B cell (primary cell): ENCODE measurements around the gene MBD3L5. TPM values are rescaled to one million over a fixed set of nuclear protein-coding genes. Genes with fewer than 3 reads are reported as not detected.

ENCODE experiments used
- ATAC-seq: fragments of 200-7000 bp; cut with Tn5 transposase; one replicate; pipeline ENCODE4 v1.10.0; 2021; ENCODE audit warnings: low read depth, mild to moderate bottlenecking, moderate number of reproducible peaks, moderate library complexity
- CTCF ChIA-PET: fragments of 350-600 bp; sonication (Branson Sonifier 250); formaldehyde crosslinking; loops from one replicate; lab custom pipeline; 2021; ENCODE audit warnings: antibody characterized with exemption, inconsistent platforms; lab: Charles Lee
- POLR2A ChIA-PET: fragments of 350-600 bp; sonication (Branson Sonifier 250); formaldehyde crosslinking; loops from one replicate; lab custom pipeline; 2021; ENCODE audit warnings: antibody characterized with exemption; lab: Charles Lee
- DNase-seq: peaks from one replicate; pipeline ENCODE4 v3.0.0; 2013
- H2AFZ ChIP-seq: 2 replicates; pipeline ENCODE4 v1.6.1; 2012; ENCODE audit warnings: mild to moderate bottlenecking, low read depth, low read length; ENCODE audit not compliant: insufficient read depth, poor library complexity, severe bottlenecking
- H3K27ac ChIP-seq, 2 donors: 1 replicate in 1 of 2; 2 replicates in 1 of 2; pipeline ENCODE4 v1.5.1; 2012 to 2013; ENCODE audit warnings: low read length in 2 of 2, mild to moderate bottlenecking in 2 of 2, moderate library complexity in 1 of 2
- H3K27me3 ChIP-seq, 4 experiments: fragments of 200-600 bp in 1 of 4; sonication (generic) in 1 of 4; replicated peaks in 1 of 4; 1 replicate in 2 of 4; 2 replicates in 2 of 4; pipeline versions ENCODE4 v1.6.1 to v1.7.0; 2013 to 2016; ENCODE audit warnings: low read length in 3 of 4, mild to moderate bottlenecking in 2 of 4, mixed read lengths in 1 of 4, moderate library complexity in 1 of 4; ENCODE audit not compliant: insufficient read depth in 4 of 4, control insufficient read depth in 3 of 4; ENCODE audit errors: control extremely low read depth in 1 of 4
- H3K36me3 ChIP-seq, 2 experiments: replicated peaks in 1 of 2; 1 replicate in 1 of 2; 2 replicates in 1 of 2; pipeline versions ENCODE4 v1.6.1 to v1.7.1; 2013; ENCODE audit warnings: low read length in 1 of 2; ENCODE audit not compliant: insufficient read depth in 2 of 2, control insufficient read depth in 1 of 2; ENCODE audit errors: control extremely low read depth in 1 of 2, extremely low read depth in 1 of 2
- H3K4me1 ChIP-seq, 2 donors: fragments of 200-600 bp in 1 of 2; sonication (generic) in 1 of 2; 1 replicate in 1 of 2; 2 replicates in 1 of 2; pipeline versions ENCODE4 v1.5.1 to v1.6.1; 2013 to 2017; ENCODE audit warnings: low read length in 2 of 2; ENCODE audit not compliant: control insufficient read depth in 2 of 2, insufficient read depth in 2 of 2
- H3K4me2 ChIP-seq: replicated peaks from 2 replicates; pipeline ENCODE3; 2012; ENCODE audit warnings: mild to moderate bottlenecking, low read depth, low read length; ENCODE audit not compliant: poor library complexity, severe bottlenecking
- H3K4me3 ChIP-seq, 5 experiments: fragments of 200-600 bp in 1 of 5; sonication (generic) in 1 of 5; 1 replicate in 3 of 5; 2 replicates in 2 of 5; pipeline versions ENCODE4 v1.5.1 to v1.7.0; 2011 to 2016; ENCODE audit warnings: low read length in 4 of 5, mild to moderate bottlenecking in 4 of 5, low read depth in 2 of 5, control low read depth in 1 of 5, moderate library complexity in 1 of 5; ENCODE audit not compliant: insufficient read depth in 1 of 5; ENCODE audit errors: control extremely low read depth in 1 of 5, extremely low read depth in 1 of 5
- H3K79me2 ChIP-seq: fragments of 200-600 bp; sonication (generic); one replicate; pipeline ENCODE4 v1.6.0; 2016; ENCODE audit warnings: low read length; ENCODE audit not compliant: control insufficient read depth, insufficient read depth
- H3K9ac ChIP-seq: fragments of 200-600 bp; sonication (generic); 2 replicates; pipeline ENCODE4 v1.6.1; 2017; ENCODE audit warnings: mild to moderate bottlenecking, low read length, moderate library complexity
- H3K9me3 ChIP-seq, 3 donors: one replicate each; pipeline versions ENCODE4 v1.6.1 to v1.7.1; 2013; ENCODE audit warnings: low read length in 2 of 3; ENCODE audit not compliant: control insufficient read depth in 2 of 3, insufficient read depth in 1 of 3; ENCODE audit errors: control extremely low read depth in 1 of 3
- H4K20me1 ChIP-seq: 2 replicates; pipeline ENCODE4 v1.6.0; 2012; ENCODE audit warnings: mild to moderate bottlenecking, low read length; ENCODE audit not compliant: insufficient read depth, control insufficient read depth, poor library complexity, severe bottlenecking
- H3K27ac Mint-ChIP-seq: one replicate; pipeline ENCODE4 v1.8.0; 2021; ENCODE audit warnings: mixed read lengths
- H3K27me3 Mint-ChIP-seq: one replicate; pipeline ENCODE4 v1.8.0; 2021; ENCODE audit warnings: mixed read lengths
- H3K4me1 Mint-ChIP-seq: one replicate; pipeline ENCODE4 v1.8.0; 2021; ENCODE audit warnings: mixed read lengths
- H3K4me3 Mint-ChIP-seq: one replicate; pipeline ENCODE4 v1.8.0; 2021; ENCODE audit warnings: mixed read lengths
- H3K9me3 Mint-ChIP-seq: one replicate; pipeline ENCODE4 v1.8.0; 2022; ENCODE audit warnings: mixed read lengths; ENCODE audit not compliant: insufficient read depth
- CTCF ChIP-seq: fragments of 200-600 bp; IDR thresholded peaks from one replicate; pipeline ENCODE4 v1.8.0; 2022; ENCODE audit warnings: antibody characterized with exemption, mild to moderate bottlenecking
- EZH2 ChIP-seq: IDR thresholded peaks from 2 replicates; pipeline ENCODE4 v1.6.1; 2012; ENCODE audit warnings: borderline replicate concordance, low read depth, mild to moderate bottlenecking, moderate library complexity, low read length; ENCODE audit not compliant: insufficient read depth, poor library complexity, severe bottlenecking
- whole genome bisulfite sequencing: methylation state at CpG from one replicate; pipeline ENCODE4 v1.1.5; 2013; ENCODE audit warnings: missing lambda C conversion rate; ENCODE audit not compliant: insufficient coverage; 5-methylcytosine and 5-hydroxymethylcytosine counted together
- intact Hi-C: fragments of 100-400 bp; cut with micrococcal nuclease; formaldehyde crosslinking; loops from one replicate; pipeline ENCODE4 v1.10.0; 2022
- polyA plus RNA-seq: library from polyadenylated mRNA; depleted of rRNA; stranded (reverse); fragments of >200 nt; gene quantifications from 2 replicates; pipeline ENCODE4 v1.2.3, GENCODE V29; 2012
- total RNA-seq, 2 donors: library from RNA; stranded (reverse); fragments of 120-200 nt in 1 of 2; gene quantifications; 1 replicate in 1 of 2; 2 replicates in 1 of 2; pipeline versions ENCODE4 v1.2.3 to v1.2.4, GENCODE V29; 2013 to 2022

MBD3L5 gene
- total and polyA plus RNA-seq, 2 donors (not counting 1 experiment from before 2014, with no cell fraction given): not detected

GRCh38 chr19:7068599-7068998, 38.2 kb downstream of the MBD3L5 start:
- peaks cover 9% of the 10 kb centered on the region for H4K20me1 ChIP-seq
- no peaks in the 10 kb centered on the region for H3K9me3 Mint-ChIP-seq
- H3K4me3 Mint-ChIP-seq: peak overlapping the region; percentile 92
- TF ChIP-seq CTCF: no peak
- no peak for TF ChIP-seq EZH2
- peak overlapping the region in 2 of 5 experiments; percentile 7 to 10 for H3K4me3 ChIP-seq
- no peak overlapping the region for H3K27ac ChIP-seq
- H3K9me3 ChIP-seq: peaks cover 0 to 15% (median 2%) of the 10 kb centered on the region in 3 donors
- peak overlapping the region; percentile 52 for H2AFZ ChIP-seq
- H3K4me1 Mint-ChIP-seq: peaks cover 19% of the 10 kb centered on the region
- no peak overlapping the region for H3K9ac ChIP-seq
- no peak for DNase-seq
- peak overlapping the region; percentile 92 for H3K27ac Mint-ChIP-seq
- H3K4me1 ChIP-seq: peaks cover 8 to 17% of the 10 kb centered on the region in 2 donors
- WGBS: no CpG with 5 or more reads among the region's 6 CpGs
- ChIA-PET CTCF (interaction anchor here (0.6 to 1.1 kb wide), 3 partner anchors 9 to 30 kb away, joined by 3 to 5 read pairs (median 4); no protein-coding TSS in a partner anchor), POLR2A (interaction anchor here (0.9 to 1.7 kb wide), 4 partner anchors 18 to 630 kb away, joined by 3 to 6 read pairs (median 4); partner anchors contain the start of genes PET100 and XAB2)
- intact Hi-C loops: no loop called here
- H3K36me3 ChIP-seq: peaks cover 0 to 20% of the 10 kb centered on the region in 2 experiments
- no peaks in the 10 kb centered on the region for H3K27me3 Mint-ChIP-seq
- ATAC-seq: no peak
- no peaks in the 10 kb centered on the region for H3K27me3 ChIP-seq
- H3K4me2 ChIP-seq: peak overlapping the region; percentile 90
- H3K79me2 ChIP-seq: peaks cover 24% of the 10 kb centered on the region
